Stimulated activated CD4-positive, alpha-beta T cell treated with anti-CD3 and anti-CD28 coated beads, Interleukin-15, amount 100 ng/mL, for 1 hour (primary cell): ENCODE results near the gene FCHO2.
"Not testable (repeated sequence)": the region's sequence is repeated elsewhere in the genome, so short reads cannot be mapped to it uniquely, and the experiment has no call there.

Experiments used
- DNase-seq, 2 donors: peaks; one replicate each; pipeline ENCODE4 v3.0.0-alpha.2; 2020; ENCODE audit warnings: low read depth in 1 of 2, low spot score in 1 of 2

Gene FCHO2

DNA sequence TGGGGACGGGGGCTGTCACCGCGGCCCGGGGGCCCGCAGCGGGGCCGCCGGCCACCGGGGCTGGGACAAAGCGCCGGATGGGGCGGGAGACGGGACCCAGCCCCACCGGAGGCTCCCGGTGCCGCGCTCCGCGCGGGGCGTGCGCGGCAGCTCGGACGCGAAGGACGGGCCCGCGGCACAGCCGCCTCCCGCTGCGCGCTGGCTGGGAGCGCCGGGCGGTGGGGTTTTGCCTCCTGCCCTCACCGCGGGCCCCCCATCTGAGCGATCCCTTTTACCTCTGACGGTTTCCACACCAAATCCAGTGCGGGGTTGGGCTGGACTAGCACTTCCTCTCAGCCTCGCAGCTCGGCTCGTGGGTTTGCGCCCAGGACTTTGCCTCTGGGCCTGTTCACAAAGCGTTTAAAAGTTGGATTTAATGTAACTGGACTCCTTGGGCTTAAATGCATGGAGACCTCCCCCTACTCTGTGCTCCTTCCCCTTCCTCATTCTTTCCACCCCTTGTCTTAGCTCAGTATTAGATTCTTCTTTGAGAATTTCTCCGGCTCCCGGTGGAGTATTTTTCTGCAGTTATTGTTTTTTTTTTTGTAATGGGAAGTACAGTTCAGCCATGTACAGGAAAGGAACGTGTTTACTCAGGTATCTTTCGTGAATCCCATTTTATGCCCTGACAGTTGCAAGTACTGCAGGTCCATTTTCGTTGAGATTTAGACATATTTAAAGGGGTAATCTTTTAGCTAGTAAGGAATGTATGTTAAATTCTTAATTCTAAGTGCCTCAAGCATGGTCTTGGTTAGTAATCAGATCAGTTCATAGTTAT, 691 bp downstream of the FCHO2 start:
- DNase-seq: peak in 1 of 2 donors; percentile 2

DNA sequence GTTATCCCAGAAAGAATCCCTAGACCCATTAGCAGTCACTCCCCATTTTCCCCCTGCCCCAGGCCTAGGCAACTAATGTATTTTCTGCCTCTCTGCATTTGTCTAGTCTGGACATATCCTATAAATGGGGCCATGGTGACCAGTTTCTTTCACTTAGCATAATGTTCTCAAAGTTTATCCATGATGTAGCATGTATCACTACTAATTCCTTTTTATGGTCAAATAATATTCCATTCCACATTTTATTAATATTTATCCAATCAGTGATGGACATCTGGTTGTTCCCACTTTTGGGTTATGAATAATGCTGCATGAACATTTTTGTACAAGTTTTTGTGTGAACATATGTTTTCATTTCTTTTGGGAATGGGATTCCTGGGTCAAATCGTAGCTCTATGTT, 1.5 kb downstream of the FCHO2 start:
- DNase-seq: no peak

DNA sequence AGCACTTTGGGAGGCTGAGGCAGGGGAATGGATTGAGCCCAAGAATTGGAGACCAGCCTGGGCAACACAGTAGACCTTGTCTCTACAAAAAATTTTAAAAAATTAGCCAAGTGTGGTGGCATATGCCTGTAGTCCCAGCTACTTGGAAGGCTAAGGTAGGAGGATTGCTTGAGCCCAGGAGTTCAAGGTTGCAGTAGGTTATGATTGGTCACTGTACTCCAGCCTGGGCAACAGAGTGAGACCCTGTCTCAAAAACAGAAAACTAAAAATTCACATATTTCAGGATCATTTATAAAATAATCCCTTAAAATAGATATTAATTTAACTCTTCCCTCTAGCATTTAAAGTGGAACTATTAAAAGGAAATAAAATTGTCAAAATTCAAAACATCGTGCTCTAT, 3.4 kb downstream of the FCHO2 start:
- no peak for DNase-seq

DNA sequence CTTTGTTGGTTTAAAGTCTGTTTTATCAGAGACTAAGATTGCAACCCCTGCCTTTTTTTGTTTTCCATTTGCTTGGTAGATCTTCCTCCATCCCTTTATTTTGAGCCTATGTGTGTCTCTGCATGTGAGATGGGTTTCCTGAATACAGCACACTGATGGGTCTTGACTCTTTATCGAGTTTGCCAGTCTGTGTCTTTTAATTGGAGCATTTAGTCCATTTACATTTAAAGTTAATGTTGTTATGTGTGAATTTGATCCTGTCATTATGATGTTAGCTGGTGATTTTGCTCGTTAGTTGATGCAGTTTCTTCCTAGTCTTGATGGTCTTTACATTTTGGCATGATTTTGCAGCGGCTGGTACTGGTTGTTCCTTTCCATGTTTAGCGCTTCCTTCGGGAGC, 18.6 kb downstream of the FCHO2 start:
- not testable (repeated sequence) for DNase-seq

DNA sequence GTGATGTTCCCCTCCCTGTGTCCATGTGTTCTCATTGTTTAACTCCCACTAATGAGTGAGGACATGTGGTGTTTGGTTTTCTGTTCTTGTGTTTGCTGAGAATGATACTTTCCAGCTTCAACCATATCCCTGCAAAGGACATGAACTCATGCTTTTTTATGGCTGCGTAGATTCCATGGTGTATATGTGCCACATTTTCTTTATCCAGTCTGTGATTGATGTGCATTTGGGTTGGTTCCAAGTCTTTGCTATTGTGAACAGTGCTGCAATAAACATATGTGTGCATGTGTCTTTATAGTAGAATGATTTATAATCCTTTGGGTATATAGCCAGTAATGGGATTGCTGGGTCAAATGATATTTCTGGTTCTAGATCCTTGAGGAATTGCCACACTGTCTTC, 21.0 kb downstream of the FCHO2 start:
- DNase-seq: not testable (repeated sequence)

DNA sequence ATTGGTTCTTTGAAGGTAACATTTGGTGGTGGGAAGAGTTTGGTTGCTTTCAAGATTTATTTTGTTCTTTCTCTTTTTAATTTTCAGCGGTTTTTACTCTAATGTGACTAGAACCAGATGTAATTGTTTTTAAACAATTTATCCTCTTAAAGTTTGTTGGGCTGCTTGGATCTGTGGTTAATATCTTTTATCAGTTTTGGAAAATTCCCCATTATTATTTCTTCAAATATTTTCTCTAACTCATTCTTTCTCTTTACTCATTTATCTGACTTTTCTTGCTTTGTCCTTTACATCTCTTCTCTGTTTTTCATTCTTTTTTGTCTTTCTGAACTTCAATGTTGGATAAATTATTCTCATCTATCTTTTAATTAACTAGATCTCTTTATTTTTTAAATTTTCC, 29.9 kb downstream of the FCHO2 start:
- DNase-seq: no peak

DNA sequence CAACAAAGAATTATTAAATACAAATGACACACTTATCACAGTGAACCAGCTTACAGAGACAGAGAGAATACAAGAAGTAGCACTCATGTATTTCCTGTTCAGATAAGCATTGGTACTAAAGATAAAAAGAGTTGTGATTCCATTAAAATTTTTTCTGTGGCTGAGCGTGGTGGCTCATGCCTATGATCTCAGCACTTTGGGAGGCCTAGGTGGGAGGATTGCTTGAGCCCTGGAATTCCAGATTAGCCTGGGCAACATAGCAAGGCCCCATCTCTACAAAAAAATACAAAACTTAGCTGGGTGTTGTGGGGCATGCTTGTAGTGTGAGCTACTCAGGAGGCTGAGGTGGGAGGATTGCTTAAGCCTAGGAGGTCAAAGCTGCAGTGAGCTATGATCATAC, 32.9 kb downstream of the FCHO2 start:
- no peak for DNase-seq

DNA sequence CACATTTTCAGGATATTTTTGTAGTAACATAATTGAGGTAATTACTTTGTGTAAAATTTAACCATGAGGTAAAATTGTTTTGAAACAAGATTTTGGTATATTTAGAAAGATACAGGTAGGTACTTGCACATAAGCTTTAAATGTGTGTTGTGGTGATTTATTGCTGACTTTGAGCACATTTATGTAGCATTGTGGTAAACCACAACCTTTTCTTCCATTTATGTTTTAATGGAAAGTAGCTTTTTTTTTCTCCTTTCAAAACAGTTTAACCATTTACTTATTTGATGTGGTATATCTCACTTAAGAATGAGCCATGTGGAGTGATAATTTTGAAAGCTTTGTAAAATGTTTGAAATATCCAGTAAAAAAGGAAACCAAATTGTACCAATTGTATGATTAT, 35.6 kb downstream of the FCHO2 start:
- no peak for DNase-seq

DNA sequence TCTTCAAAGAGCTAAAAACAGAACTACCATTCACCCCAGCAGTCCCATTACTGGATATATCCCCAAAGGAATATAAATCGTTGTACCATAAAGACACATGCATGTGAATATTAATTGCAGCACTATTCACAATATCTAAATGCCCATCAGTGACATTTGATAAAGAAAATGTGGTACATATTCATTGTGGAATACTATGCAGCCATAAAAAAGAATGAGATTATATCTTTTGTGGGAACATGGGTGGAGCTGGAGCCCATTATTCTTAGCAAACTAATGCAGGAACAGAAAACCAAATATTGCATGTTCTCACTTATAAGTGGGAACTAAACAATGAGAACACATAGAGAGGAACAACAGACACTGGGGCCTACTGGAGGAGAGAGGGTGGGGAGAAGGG, 38.7 kb downstream of the FCHO2 start:
- DNase-seq: no peak

DNA sequence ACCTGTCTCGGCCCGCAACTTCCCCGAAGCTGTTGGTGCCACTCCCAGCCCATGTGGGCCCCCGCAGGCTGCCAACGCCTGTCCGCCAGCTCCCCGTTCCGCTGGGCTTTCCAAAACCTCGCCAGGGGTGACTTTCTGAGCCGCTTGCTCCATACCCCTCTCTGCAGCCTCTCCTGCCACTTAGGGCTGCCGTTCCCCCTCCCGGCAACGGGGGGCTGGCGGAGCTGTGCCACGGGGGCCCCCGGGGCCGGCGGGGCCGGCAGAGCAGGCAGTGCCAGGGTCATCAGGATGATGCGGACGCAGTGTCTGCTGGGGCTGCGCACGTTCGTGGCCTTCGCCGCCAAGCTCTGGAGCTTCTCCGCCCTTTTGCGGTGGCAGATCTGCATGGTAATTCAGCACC, 40.8 kb downstream of the FCHO2 start:
- DNase-seq: no peak

DNA sequence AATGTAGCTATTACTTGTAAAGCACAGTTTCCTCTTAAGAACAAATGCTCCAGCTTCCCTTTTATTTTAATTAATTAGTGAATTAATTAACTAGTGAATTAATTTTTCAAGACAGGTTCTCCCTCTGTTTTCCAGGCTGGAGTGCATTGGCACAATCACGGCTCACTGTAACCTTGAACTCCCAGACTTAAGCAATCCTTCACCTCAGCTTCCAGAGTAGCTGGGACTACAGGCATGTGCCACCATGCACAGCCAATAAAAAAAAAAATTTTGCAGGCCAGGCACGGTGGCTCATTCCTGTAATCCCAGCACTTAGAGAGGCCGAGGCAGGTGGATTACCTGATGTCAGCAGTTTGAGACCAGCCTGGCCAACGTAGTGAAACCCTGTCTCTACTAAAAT, 44.1 kb downstream of the FCHO2 start:
- DNase-seq: no peak

DNA sequence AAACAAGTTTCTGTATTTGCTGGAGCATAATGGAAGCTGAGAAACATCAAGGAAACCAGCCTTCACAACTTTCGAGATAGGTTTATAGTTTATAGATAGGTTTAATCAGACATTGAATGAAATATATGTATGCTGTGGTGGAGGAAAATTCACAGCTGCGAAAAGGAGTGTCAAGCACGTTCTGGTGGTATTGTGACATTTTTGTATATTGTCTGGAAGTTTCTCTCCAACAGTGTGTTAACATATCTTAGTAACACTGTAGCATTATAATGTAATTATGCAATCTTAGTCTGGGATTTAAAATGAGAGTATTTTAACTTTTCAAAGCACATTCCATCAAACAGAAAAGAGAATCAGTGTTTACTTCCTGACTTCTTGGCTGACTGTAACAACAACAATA, 50.0 kb downstream of the FCHO2 start:
- DNase-seq: no peak

DNA sequence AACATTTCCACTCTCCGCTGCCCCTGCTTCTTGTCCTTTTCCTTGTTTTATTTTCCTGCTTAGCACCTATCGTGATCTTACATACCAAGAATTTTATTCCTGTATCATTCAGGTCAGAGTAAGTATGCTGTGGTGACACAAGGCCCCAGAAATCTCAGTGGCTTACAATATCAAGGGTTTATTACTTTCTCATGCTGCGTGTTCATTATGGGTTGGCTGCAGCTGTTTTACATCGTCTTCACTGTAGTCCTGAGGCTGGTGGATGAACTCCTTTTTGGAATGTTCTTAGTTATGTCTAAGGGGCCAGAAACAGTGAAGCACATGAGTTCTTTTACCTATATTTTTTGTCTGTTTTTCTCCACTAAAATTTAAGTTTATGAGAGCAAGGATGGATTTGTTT, 51.2 kb downstream of the FCHO2 start:
- no peak for DNase-seq

DNA sequence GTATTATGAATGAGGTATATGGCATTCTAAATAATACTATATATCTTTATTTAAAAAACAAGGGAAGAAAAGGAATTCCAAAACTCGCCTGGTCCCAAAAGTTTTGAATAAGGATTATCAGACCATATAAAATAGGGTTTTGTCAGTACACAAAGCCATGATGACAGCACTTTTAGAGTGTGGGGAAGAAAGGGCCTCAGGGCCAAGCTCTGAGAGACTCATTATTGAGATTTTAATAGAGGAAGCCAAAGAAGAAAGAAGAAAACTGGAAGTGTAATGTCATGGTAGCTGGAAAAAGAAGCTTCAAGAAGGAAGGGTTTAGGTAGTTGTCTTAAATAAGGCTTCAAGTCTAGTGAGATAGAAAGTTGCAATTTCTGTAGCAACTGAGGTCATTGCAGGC, 53.0 kb downstream of the FCHO2 start:
- no peak for DNase-seq

DNA sequence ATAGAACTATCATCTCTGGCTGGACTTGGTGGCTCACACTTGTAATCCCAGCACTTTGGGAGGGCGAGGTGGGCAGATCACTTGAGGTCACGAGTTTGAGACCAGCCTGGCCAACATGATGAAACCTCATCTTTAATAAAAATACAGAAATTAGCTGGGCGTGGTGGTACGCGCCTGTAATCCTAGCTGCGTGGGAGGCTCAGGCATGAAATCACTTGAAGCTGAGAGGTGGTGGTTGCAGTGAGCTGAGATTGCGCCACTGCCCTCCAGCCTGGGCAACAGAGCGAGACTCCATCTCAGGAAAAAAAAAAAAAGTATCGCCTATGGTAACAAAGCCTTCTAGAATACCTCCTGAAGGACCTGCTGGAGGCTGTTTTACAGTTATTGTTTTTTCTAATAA, 55.8 kb downstream of the FCHO2 start:
- DNase-seq: not testable (repeated sequence)

DNA sequence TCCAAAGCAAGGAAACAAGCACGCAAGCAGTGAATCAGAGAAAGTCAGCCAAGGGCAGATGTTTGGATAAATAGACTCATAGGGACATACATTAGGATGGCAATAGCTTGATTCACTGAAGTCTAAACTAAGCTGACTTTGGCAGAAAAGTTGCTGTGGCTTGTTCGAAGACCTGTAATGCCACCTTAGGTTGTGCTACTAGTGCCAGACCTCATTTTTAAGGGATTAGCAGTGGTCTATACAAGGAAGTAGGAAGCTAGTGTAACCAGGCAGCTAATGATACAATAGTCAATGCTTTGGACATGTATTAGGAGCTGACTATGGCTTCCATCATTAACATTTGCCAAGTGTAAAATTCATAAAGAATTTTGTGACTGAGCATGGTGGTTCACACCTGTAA, 63.1 kb downstream of the FCHO2 start:
- DNase-seq: no peak

DNA sequence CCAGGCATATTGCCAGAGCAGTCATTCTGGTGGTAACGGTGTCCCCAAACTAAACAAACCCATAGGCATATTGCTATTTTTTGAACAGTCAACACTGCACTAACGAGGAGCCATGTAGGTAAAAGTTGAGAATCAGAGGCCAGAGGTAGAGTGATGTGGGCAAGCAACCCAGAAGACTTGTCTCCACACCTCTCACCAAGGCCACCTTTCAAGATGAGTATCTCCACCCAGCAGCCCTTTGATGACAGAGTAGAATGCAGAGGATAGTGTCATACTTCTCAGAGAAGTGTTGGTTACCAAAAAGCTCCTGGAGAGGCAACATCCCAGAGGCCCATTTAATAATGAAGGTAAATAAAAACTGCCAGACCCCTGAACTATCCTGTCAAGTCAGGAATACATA, 63.9 kb downstream of the FCHO2 start:
- DNase-seq: no peak

DNA sequence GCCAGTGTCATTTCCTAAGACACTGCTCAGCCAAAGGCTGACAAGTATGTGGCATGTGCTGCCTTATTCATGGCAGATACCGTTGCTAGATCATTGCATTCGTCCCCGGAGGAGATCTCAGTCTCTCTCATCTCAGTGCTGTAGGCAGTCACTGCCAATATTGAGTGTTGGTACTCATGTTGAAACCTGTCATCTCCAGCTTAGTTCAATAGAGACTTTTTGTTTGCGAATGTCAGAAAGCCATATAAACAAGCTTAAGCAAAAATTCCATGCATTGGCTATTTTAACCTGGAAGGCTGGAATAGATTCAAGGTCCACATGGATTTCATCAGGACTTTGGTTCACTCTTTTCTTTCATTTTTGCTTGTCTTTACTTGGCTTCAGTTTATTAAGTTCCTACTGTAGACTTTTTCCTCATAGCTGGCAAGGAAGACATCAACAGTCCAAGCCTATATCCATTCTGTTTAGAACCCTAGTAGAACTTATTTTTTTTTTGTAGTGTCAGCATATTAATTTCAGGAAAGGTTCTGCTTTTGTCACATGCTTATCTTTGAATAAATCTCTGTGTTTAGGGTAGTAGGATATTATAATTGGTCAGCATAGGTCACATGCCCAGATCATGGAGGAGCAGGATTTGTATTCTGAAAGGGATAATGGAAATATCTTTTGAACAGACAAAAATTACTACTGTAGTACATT, 66.8 kb downstream of the FCHO2 start:
- DNase-seq: no peak

DNA sequence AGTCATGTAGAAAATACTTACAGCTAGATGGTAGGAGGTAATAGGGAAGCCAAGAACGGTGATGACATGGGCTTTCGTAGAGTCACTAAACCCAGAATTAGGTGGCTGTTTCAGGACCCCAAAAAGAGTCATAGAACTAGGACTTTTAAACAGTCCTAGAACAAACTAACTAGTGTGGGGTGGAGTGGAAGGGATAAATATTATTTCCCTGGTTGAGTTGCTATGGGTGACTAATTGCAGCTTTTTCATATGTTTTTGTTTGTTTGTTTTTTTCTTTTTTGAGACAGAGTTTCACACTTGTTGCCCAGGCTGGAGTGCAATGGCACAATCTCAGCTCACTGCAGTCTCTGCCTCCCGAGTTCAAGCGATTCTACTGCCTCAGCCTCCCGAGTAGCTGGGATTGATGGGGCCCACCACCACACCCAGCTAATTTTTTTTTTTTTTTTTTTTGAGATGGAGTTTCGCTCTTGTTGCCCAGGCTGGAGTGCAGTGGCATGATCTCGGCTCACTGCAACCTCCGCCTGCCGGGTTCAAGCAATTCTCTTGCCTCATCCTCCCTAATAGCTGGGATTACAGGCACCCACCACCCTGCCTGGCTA, 69.2 kb downstream of the FCHO2 start:
- not testable (repeated sequence) for DNase-seq

DNA sequence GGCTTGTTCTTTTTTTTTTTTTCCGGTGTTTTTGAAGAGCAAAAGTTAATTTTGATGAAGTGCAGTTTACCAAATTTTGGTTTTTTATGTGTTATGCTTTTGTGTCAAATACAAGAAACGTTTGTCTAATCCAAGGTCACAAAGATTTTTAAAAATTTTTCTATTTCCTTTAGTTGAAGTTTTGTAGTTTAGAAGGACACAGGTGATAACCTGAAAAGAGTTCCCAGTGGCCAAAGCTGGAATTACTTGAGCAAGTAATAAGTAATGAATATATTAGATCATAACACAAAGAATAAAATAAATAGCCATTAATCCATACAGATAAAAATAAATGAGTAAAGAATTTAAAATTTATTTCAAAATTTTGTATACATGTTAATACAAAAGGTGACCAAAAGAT, 71.5 kb downstream of the FCHO2 start:
- no peak for DNase-seq

DNA sequence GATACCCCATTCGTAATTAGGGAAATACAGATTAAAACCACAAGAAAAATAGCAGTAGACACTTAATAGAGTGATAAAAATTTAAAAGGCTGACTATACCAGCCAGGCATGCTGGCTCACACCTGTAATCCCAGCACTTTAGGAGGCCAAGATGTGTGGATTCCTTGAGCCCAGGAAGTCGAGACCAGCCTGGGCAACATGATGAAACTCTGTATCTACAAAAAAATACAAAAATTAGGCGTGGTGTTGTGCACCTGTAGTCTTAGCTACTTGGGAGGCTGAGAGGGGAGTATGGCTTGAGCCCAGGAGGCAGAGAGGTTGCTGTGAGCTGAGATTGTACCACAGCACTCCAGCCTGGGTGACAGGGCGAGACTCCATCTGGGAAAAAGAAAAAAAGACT, 72.0 kb downstream of the FCHO2 start:
- no peak for DNase-seq

DNA sequence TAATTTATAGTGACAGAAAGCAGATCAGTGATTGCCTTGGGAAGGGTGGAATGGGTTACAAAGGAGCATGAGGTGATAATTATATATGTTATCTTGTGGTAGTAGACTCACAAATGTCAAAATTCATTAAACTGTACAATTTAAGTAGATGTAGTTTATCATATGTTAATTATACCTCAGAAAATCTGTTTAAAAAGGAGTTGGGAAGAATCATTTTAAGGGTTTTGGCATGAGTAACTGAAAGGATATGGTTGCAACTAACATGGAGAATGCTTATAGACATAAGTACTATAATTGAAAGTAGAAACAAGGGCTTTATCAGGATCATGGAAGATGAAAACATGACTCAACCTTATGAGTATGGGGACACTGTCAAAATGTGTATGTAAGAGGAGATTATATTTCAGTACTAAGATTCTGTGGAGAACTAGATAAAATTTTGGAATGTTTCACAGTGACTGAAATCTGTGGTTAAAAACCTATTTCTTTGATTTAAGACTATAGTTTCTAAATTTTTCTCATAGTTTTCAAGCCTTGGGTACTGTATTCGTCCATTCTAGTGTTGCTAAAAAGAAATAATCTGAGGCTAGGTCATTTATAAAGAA, 73.3 kb downstream of the FCHO2 start:
- no peak for DNase-seq
